DOHH2 (cell line): ENCODE data around the gene CLTCL1.

ENCODE experiments used
- H3F3A ChIP-seq: fragments of 200-600 bp; sonication (generic), shearing (Covaris generic); 2 replicates; pipeline ENCODE4 v1.6.0; 2016; ENCODE audit warnings: antibody characterized with exemption, mild to moderate bottlenecking; ENCODE audit not compliant: control insufficient read depth, insufficient read depth
- H3K27ac ChIP-seq: fragments of 200-600 bp; sonication (generic); 2 replicates; pipeline ENCODE4 v1.5.1; 2014; ENCODE audit warnings: low read depth, mild to moderate bottlenecking, low read length, moderate library complexity
- H3K27me3 ChIP-seq: fragments of 200-600 bp; sonication (generic); 2 replicates; pipeline ENCODE4 v1.6.1; 2014; ENCODE audit warnings: mild to moderate bottlenecking, low read length, mixed read lengths; ENCODE audit not compliant: control insufficient read depth
- H3K36me3 ChIP-seq: fragments of 200-600 bp; sonication (generic); 2 replicates; pipeline ENCODE4 v1.6.1; 2014; ENCODE audit warnings: mild to moderate bottlenecking, low read length, moderate library complexity, mixed read lengths; ENCODE audit not compliant: control insufficient read depth
- H3K4me1 ChIP-seq: fragments of 200-600 bp; sonication (generic); 2 replicates; pipeline ENCODE4 v1.6.1; 2014; ENCODE audit warnings: mild to moderate bottlenecking, low read length, mixed read lengths; ENCODE audit not compliant: control insufficient read depth
- H3K4me2 ChIP-seq: fragments of 200-600 bp; sonication (generic); 2 replicates; pipeline ENCODE4 v1.6.0; 2014; ENCODE audit warnings: mild to moderate bottlenecking, low read length, moderate library complexity
- H3K4me3 ChIP-seq: fragments of 200-600 bp; sonication (generic); 2 replicates; pipeline ENCODE4 v1.5.1; 2014; ENCODE audit warnings: mild to moderate bottlenecking, low read length, mixed read lengths
- H3K79me2 ChIP-seq: fragments of 200-600 bp; sonication (generic); 2 replicates; pipeline ENCODE4 v1.6.1; 2014; ENCODE audit warnings: mild to moderate bottlenecking, low read length, mixed read lengths; ENCODE audit not compliant: control insufficient read depth
- H3K9me2 ChIP-seq: fragments of 200-600 bp; sonication (generic); replicated peaks from 2 replicates; pipeline ENCODE4 v1.6.1; 2014; ENCODE audit warnings: mild to moderate bottlenecking, low read length, mixed read lengths; ENCODE audit not compliant: control insufficient read depth
- H3K9me3 ChIP-seq: fragments of 200-600 bp; sonication (generic); 2 replicates; pipeline ENCODE4 v1.6.1; 2014; ENCODE audit warnings: antibody characterized with exemption, low read length, mixed read lengths; ENCODE audit not compliant: control insufficient read depth, insufficient read depth
- H4K20me1 ChIP-seq: fragments of 200-600 bp; sonication (generic); 2 replicates; pipeline ENCODE4 v1.6.0; 2014; ENCODE audit warnings: low read depth, mild to moderate bottlenecking, antibody characterized with exemption, low read length, moderate library complexity; ENCODE audit not compliant: control insufficient read depth, insufficient read depth
- EZH2phosphoT487 ChIP-seq: fragments of 200-600 bp; sonication (generic); IDR thresholded peaks from 2 replicates; pipeline ENCODE4 v1.6.1; 2017; ENCODE audit warnings: borderline replicate concordance, mild to moderate bottlenecking, antibody characterized with exemption, low read length, moderate library complexity, mixed read lengths
- TF ChIP-seq, protein P1 (sequence below): fragments of 200-600 bp; sonication (generic); IDR thresholded peaks from one replicate; pipeline ENCODE4 v1.5.1; 2014; ENCODE audit warnings: antibody characterized with exemption, mild to moderate bottlenecking, low read depth, low read length; ENCODE audit not compliant: poor library complexity, severe bottlenecking

The CLTCL1 gene

GRCh38 chr22:19199479-19199878 is 92.0 kb downstream of the CLTCL1 start:
- no peak overlapping the region for H3K27ac ChIP-seq
- no peaks in the 10 kb centered on the region for H3K79me2 ChIP-seq
- no peaks in the 10 kb centered on the region for H3K9me3 ChIP-seq
- no peaks in the 10 kb centered on the region for H3K9me2 ChIP-seq
- TF ChIP-seq, protein P1, sequence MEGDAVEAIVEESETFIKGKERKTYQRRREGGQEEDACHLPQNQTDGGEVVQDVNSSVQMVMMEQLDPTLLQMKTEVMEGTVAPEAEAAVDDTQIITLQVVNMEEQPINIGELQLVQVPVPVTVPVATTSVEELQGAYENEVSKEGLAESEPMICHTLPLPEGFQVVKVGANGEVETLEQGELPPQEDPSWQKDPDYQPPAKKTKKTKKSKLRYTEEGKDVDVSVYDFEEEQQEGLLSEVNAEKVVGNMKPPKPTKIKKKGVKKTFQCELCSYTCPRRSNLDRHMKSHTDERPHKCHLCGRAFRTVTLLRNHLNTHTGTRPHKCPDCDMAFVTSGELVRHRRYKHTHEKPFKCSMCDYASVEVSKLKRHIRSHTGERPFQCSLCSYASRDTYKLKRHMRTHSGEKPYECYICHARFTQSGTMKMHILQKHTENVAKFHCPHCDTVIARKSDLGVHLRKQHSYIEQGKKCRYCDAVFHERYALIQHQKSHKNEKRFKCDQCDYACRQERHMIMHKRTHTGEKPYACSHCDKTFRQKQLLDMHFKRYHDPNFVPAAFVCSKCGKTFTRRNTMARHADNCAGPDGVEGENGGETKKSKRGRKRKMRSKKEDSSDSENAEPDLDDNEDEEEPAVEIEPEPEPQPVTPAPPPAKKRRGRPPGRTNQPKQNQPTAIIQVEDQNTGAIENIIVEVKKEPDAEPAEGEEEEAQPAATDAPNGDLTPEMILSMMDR = no peak
- no peak for TF ChIP-seq EZH2phosphoT487
- no peaks in the 10 kb centered on the region for H4K20me1 ChIP-seq
- H3K36me3 ChIP-seq = no peaks in the 10 kb centered on the region
- H3F3A ChIP-seq = no peaks in the 10 kb centered on the region
- H3K4me3 ChIP-seq = no peak overlapping the region
- no peak overlapping the region for H3K4me2 ChIP-seq
- peaks cover 4% of the 10 kb centered on the region; the same call in 1 of the 2 replicates for H3K4me1 ChIP-seq
- peaks cover 11% of the 10 kb centered on the region for H3K27me3 ChIP-seq

DNA sequence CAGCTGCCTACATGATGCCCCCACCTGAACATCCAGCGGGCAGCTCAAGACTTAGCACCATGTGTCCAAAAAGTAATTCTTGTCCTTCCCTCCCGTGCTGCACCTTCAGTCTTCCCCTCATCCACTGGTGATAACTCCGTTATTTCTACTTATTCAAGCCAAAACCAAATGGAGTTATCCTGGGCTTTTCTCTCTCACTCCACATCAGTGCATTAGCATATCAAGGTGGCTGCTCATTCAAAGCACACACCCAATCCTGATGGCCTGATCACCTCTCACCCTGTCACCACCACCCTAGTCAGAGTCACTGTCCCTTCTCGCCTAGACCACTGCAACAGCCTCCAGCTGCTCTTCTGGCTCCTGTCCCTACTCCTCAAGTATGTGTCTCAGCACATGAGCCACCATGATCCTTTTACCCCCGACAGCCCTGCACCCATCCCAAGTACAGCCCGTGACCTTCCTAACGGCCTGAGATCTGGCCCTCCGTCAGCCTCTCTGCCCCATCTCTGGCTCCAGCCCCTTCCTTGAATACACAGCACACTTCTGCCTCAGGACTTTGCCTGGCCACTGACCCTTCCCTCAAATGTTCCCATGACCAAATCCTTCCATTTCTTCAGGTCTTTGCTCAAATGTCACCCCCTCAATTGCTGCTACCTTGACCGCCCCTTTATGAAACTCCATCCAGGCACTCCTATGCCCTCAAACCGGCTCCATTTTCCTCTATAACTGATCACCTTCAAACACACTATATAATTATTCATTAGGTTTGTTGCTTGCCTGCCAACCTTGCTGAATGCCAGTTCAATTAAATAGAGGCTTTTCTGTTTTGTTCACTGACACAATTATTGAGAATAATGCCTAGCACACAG is 93.3 kb downstream of the CLTCL1 start:
- no peak overlapping the region for H3K27ac ChIP-seq
- H3K36me3 ChIP-seq = no peaks in the 10 kb centered on the region
- no peaks in the 10 kb centered on the region for H3F3A ChIP-seq
- H4K20me1 ChIP-seq = no peaks in the 10 kb centered on the region
- TF ChIP-seq, protein P1 = no peak
- no peak for TF ChIP-seq EZH2phosphoT487
- no peaks in the 10 kb centered on the region for H3K9me3 ChIP-seq
- H3K9me2 ChIP-seq = no peaks in the 10 kb centered on the region
- H3K27me3 ChIP-seq = peaks cover 11% of the 10 kb centered on the region
- H3K4me1 ChIP-seq = peaks cover 4% of the 10 kb centered on the region; the same call in 1 of the 2 replicates
- no peaks in the 10 kb centered on the region for H3K79me2 ChIP-seq
- no peak overlapping the region for H3K4me2 ChIP-seq
- no peak overlapping the region for H3K4me3 ChIP-seq

GRCh38 chr22:19196841-19197612 is 94.5 kb downstream of the CLTCL1 start:
- H3K9me3 ChIP-seq = no peaks in the 10 kb centered on the region
- no peak overlapping the region for H3K4me2 ChIP-seq
- TF ChIP-seq, protein P1 = no peak
- no peak for TF ChIP-seq EZH2phosphoT487
- H3K9me2 ChIP-seq = no peaks in the 10 kb centered on the region
- H3K4me1 ChIP-seq = peaks cover 4% of the 10 kb centered on the region; the same call in 1 of the 2 replicates
- H3K27ac ChIP-seq = no peak overlapping the region
- no peak overlapping the region for H3K4me3 ChIP-seq
- H3F3A ChIP-seq = no peaks in the 10 kb centered on the region
- H3K27me3 ChIP-seq = peaks cover 11% of the 10 kb centered on the region
- no peaks in the 10 kb centered on the region for H3K79me2 ChIP-seq
- H4K20me1 ChIP-seq = no peaks in the 10 kb centered on the region
- no peaks in the 10 kb centered on the region for H3K36me3 ChIP-seq
